CD4-positive, alpha-beta T cell (primary cell): Measurements from ENCODE around the gene SLC1A2. TPM values are rescaled to one million over a fixed set of nuclear protein-coding genes. Genes with fewer than 3 reads are reported as not detected.

Experiments used
- ATAC-seq: fragments of 200-7000 bp; cut with Tn5 transposase; one replicate; pipeline ENCODE4 v1.10.0; 2022; ENCODE audit warnings: mild to moderate bottlenecking; ENCODE audit not compliant: poor library complexity
- CTCF ChIA-PET: fragments of 350-600 bp; sonication (Branson Sonifier 250); formaldehyde crosslinking; loops from one replicate; lab custom pipeline; 2021; ENCODE audit warnings: antibody characterized with exemption, inconsistent platforms; lab: Charles Lee
- POLR2A ChIA-PET: fragments of 350-600 bp; sonication (Branson Sonifier 250); formaldehyde crosslinking; loops from one replicate; lab custom pipeline; 2021; ENCODE audit warnings: antibody characterized with exemption, inconsistent platforms; lab: Charles Lee
- DNase-seq, 14 experiments: peaks; one replicate each; pipeline ENCODE4 v3.0.0-alpha.2; 2013 to 2020; ENCODE audit warnings: mixed read lengths in 2 of 14
- H3K27ac ChIP-seq, 2 donors: one replicate each; pipeline versions ENCODE4 v1.5.1 to v1.7.0; 2013; ENCODE audit warnings: low read length in 2 of 2, low read depth in 1 of 2, mild to moderate bottlenecking in 1 of 2
- H3K27me3 ChIP-seq, 2 experiments: 1 replicate in 1 of 2; 2 replicates in 1 of 2; pipeline versions ENCODE4 v1.6.1 to v1.7.0; 2013; ENCODE audit warnings: low read length in 2 of 2, control low read depth in 1 of 2, mild to moderate bottlenecking in 1 of 2, moderate library complexity in 1 of 2; ENCODE audit not compliant: insufficient read depth in 2 of 2, control insufficient read depth in 1 of 2
- H3K36me3 ChIP-seq: one replicate; pipeline ENCODE4 v1.6.1; 2013; ENCODE audit warnings: low read length, control low read depth; ENCODE audit not compliant: insufficient read depth
- H3K4me1 ChIP-seq: one replicate; pipeline ENCODE4 v1.6.1; 2013; ENCODE audit warnings: low read length, control low read depth; ENCODE audit not compliant: insufficient read depth
- H3K4me3 ChIP-seq: one replicate; pipeline ENCODE4 v1.5.1; 2013; ENCODE audit warnings: mild to moderate bottlenecking, low read length, moderate library complexity
- H3K9me3 ChIP-seq, 2 experiments: 1 replicate in 1 of 2; 2 replicates in 1 of 2; pipeline versions ENCODE4 v1.6.1 to v1.7.0; 2013; ENCODE audit warnings: low read length in 2 of 2, mild to moderate bottlenecking in 2 of 2, control low read depth in 1 of 2, moderate library complexity in 1 of 2; ENCODE audit not compliant: control insufficient read depth in 1 of 2, insufficient read depth in 1 of 2
- H3K27ac Mint-ChIP-seq: one replicate; pipeline ENCODE4 v1.8.0; 2020; ENCODE audit warnings: mixed read lengths
- H3K27me3 Mint-ChIP-seq: one replicate; pipeline ENCODE4 v1.8.0; 2021; ENCODE audit warnings: mixed read lengths
- H3K36me3 Mint-ChIP-seq: one replicate; pipeline ENCODE4 v1.8.0; 2021; ENCODE audit warnings: low read depth, mixed read lengths
- H3K4me1 Mint-ChIP-seq: one replicate; pipeline ENCODE4 v1.8.0; 2021; ENCODE audit warnings: low read depth, mixed read lengths
- H3K4me3 Mint-ChIP-seq: one replicate; pipeline ENCODE4 v1.8.0; 2020; ENCODE audit warnings: mild to moderate bottlenecking, mixed read lengths
- H3K9me3 Mint-ChIP-seq: one replicate; pipeline ENCODE4 v1.8.0; 2020; ENCODE audit warnings: mixed read lengths
- CTCF ChIP-seq: fragments of 200-600 bp; IDR thresholded peaks from one replicate; pipeline ENCODE4 v1.8.0; 2022; ENCODE audit warnings: antibody characterized with exemption, mild to moderate bottlenecking
- intact Hi-C, 2 experiments: fragments of 100-400 bp; cut with DNase I in 1 of 2; cut with micrococcal nuclease in 1 of 2; formaldehyde crosslinking; loops; one replicate each; pipeline versions ENCODE4 v1.15.1 to v1.9.0; 2023 to 2025; cut with DNase I, micrococcal nuclease
- total RNA-seq, 174 experiments: library from RNA in 2 of 174; stranded (reverse) in 2 of 174; gene quantifications; one replicate each; pipeline ENCODE4 v1.2.3 and lab custom pipeline; 2021 to 2026

The SLC1A2 gene
- total RNA-seq, 2 experiments from 2014 or later = not detected

GRCh38 chr11:35365395-35365794 is 54.0 kb downstream of the SLC1A2 start:
- POLR2A ChIA-PET = no interaction called here
- H3K4me3 ChIP-seq = no peak overlapping the region
- Mint-ChIP-seq H3K36me3 (no peaks in the 10 kb centered on the region), H3K27me3 (no peaks in the 10 kb centered on the region), H3K4me1 (no peaks in the 10 kb centered on the region), H3K4me3 (no peak overlapping the region), H3K9me3 (no peaks in the 10 kb centered on the region), H3K27ac (no peak overlapping the region)
- H3K27ac ChIP-seq = no peak overlapping the region
- CTCF ChIA-PET = no interaction called here
- H3K9me3 ChIP-seq = peaks cover 0 to 4% of the 10 kb centered on the region in 2 experiments
- H3K36me3 ChIP-seq = no peaks in the 10 kb centered on the region
- TF ChIP-seq CTCF = no peak
- no peak for DNase-seq
- peaks cover 7% of the 10 kb centered on the region for H3K4me1 ChIP-seq
- intact Hi-C loops = no loop called here
- H3K27me3 ChIP-seq = no peaks in the 10 kb centered on the region
- no peak for ATAC-seq

- no peak overlapping the region for H3K27ac Mint-ChIP-seq
- ATAC-seq = no peak
- POLR2A ChIA-PET = no interaction called here
Measured at GRCh38 chr11:35363854-35364780, 55.2 kb downstream of the SLC1A2 start.

GRCh38 chr11:35363246-35363801 is 56.0 kb downstream of the SLC1A2 start:
- CTCF ChIA-PET = interaction anchor here (0.7 to 1.1 kb wide), 2 partner anchors 16 to 437 kb away, joined by 3 to 4 read pairs; no protein-coding TSS in a partner anchor
- no peak overlapping the region for H3K27ac Mint-ChIP-seq
- no peaks in the 10 kb centered on the region for H3K9me3 Mint-ChIP-seq

More at GRCh38 chr11:35363854-35364780, 55.2 kb downstream of the SLC1A2 start:
- no peaks in the 10 kb centered on the region for H3K36me3 ChIP-seq
- Mint-ChIP-seq H3K4me3 (no peak overlapping the region), H3K9me3 (no peaks in the 10 kb centered on the region), H3K36me3 (no peaks in the 10 kb centered on the region), H3K27me3 (no peaks in the 10 kb centered on the region), H3K4me1 (no peaks in the 10 kb centered on the region)
- no peak for TF ChIP-seq CTCF
- CTCF ChIA-PET = interaction anchor here (0.6 kb wide), 1 partner anchor 48 kb away, joined by 3 read pairs; no protein-coding TSS in a partner anchor
- intact Hi-C loops = no loop called here
- no peak overlapping the region for H3K4me3 ChIP-seq
- H3K27me3 ChIP-seq = no peaks in the 10 kb centered on the region
- no peak overlapping the region for H3K27ac ChIP-seq
- DNase-seq = no peak
- H3K4me1 ChIP-seq = peaks cover 7% of the 10 kb centered on the region
- H3K9me3 ChIP-seq = peaks cover 0 to 4% of the 10 kb centered on the region in 2 experiments

More at GRCh38 chr11:35363246-35363801, 56.0 kb downstream of the SLC1A2 start:
- Histone ChIP-seq H3K4me3 (no peak overlapping the region), H3K27me3 (no peaks in the 10 kb centered on the region), H3K9me3 (peaks cover 0 to 4% of the 10 kb centered on the region in 2 experiments), H3K36me3 (no peaks in the 10 kb centered on the region), H3K4me1 (peaks cover 7% of the 10 kb centered on the region), H3K27ac (no peak overlapping the region)
- no peak overlapping the region for H3K4me3 Mint-ChIP-seq
- TF ChIP-seq CTCF = no peak
- no peak for ATAC-seq
- DNase-seq = no peak
- no peaks in the 10 kb centered on the region for H3K27me3 Mint-ChIP-seq
- POLR2A ChIA-PET = no interaction called here
- H3K36me3 Mint-ChIP-seq = no peaks in the 10 kb centered on the region
- H3K4me1 Mint-ChIP-seq = no peaks in the 10 kb centered on the region
- intact Hi-C loops = no loop called here
